ENCODE results near the gene ZNF333.
A peak's percentile ranks its signal among the peaks of the same experiment; 100 is the strongest.
"Not testable (repeated sequence)": the region's sequence is repeated elsewhere in the genome, so short reads cannot be mapped to it uniquely, and the experiment has no call there.

Gene ZNF333

GRCh38 chr19:14700711-14701375, 11.0 kb downstream of the ZNF333 start:
- no peak for DNase-seq

- no peak for DNase-seq
Measured at GRCh38 chr19:14703833-14704232, 14.0 kb downstream of the ZNF333 start.

- DNase-seq: no peak
Measured at GRCh38 chr19:14704450-14704849, 14.6 kb downstream of the ZNF333 start.

GRCh38 chr19:14715841-14716240, 26.0 kb downstream of the ZNF333 start:
- no peak for DNase-seq

- no peak for DNase-seq
Measured at GRCh38 chr19:14718522-14719116, 28.8 kb downstream of the ZNF333 start.

GRCh38 chr19:14719162-14719561, 29.3 kb downstream of the ZNF333 start:
- DNase-seq: no peak

GRCh38 chr19:14722127-14722526, 32.3 kb downstream of the ZNF333 start:
- DNase-seq: no peak

- DNase-seq: no peak
Measured at GRCh38 chr19:14728595-14728994, 38.7 kb downstream of the ZNF333 start.

GRCh38 chr19:14731200-14731599, 41.4 kb downstream of the ZNF333 start:
- DNase-seq: peak; percentile 36

GRCh38 chr19:14732510-14732909, 42.7 kb downstream of the ZNF333 start:
- DNase-seq: no peak

GRCh38 chr19:14733574-14733973, 43.7 kb downstream of the ZNF333 start:
- DNase-seq: no peak

- DNase-seq: no peak
Measured at GRCh38 chr19:14735915-14736314, 46.1 kb downstream of the ZNF333 start.

- no peak for DNase-seq
Measured at GRCh38 chr19:14746886-14747285, 57.0 kb downstream of the ZNF333 start.

- no peak for DNase-seq
Measured at GRCh38 chr19:14748601-14749000, 58.8 kb downstream of the ZNF333 start.

- no peak for DNase-seq
Measured at GRCh38 chr19:14758816-14759215, 69.0 kb downstream of the ZNF333 start.

GRCh38 chr19:14761607-14762006, 71.8 kb downstream of the ZNF333 start:
- peak; percentile 79 for DNase-seq

GRCh38 chr19:14762111-14762510, 72.3 kb downstream of the ZNF333 start:
- DNase-seq: no peak

GRCh38 chr19:14763497-14764145, 73.8 kb downstream of the ZNF333 start:
- no peak for DNase-seq

GRCh38 chr19:14764401-14764800, 74.6 kb downstream of the ZNF333 start:
- no peak for DNase-seq

GRCh38 chr19:14765403-14765802, 75.6 kb downstream of the ZNF333 start:
- DNase-seq: not testable (repeated sequence)

- DNase-seq: not testable (repeated sequence)
Measured at GRCh38 chr19:14765841-14766240, 76.0 kb downstream of the ZNF333 start.

GRCh38 chr19:14767466-14767971, 77.7 kb downstream of the ZNF333 start:
- no peak for DNase-seq

GRCh38 chr19:14768001-14768400, 78.2 kb downstream of the ZNF333 start:
- no peak for DNase-seq

GRCh38 chr19:14769201-14769600, 79.4 kb downstream of the ZNF333 start:
- no peak for DNase-seq
